Tibial artery (tissue), 4 donors: Measurements from ENCODE around the gene ADSS1.
"Not testable (repeated sequence)": the region's sequence is repeated elsewhere in the genome, so short reads cannot be mapped to it uniquely, and the experiment has no call there.

ENCODE experiments used
- DNase-seq, 2 donors: peaks; one replicate each; pipeline ENCODE4 v3.0.0-alpha.2; 2019
- H3K27ac ChIP-seq, 2 donors: fragments of 200-600 bp; sonication (generic) in 1 of 2; 1 replicate in 1 of 2; 2 replicates in 1 of 2; pipeline ENCODE4 v1.5.1; 2018 to 2019; ENCODE audit warnings: mild to moderate bottlenecking in 1 of 2
- H3K27me3 ChIP-seq, 2 donors: fragments of 200-600 bp; sonication (generic) in 1 of 2; one replicate each; pipeline versions ENCODE4 v1.5.1 to v1.6.0; 2016 to 2019
- H3K36me3 ChIP-seq, 3 donors: fragments of 200-600 bp; sonication (generic) in 2 of 3; one replicate each; pipeline ENCODE4 v1.5.1; 2016 to 2019; ENCODE audit warnings: mild to moderate bottlenecking in 2 of 3
- H3K4me1 ChIP-seq, 4 donors: fragments of 200-600 bp; sonication (generic) in 2 of 4; 1 replicate in 3 of 4; 2 replicates in 1 of 4; pipeline ENCODE4 v1.5.1; 2016 to 2019
- H3K4me3 ChIP-seq, 2 donors: fragments of 200-600 bp; sonication (generic) in 1 of 2; 1 replicate in 1 of 2; 2 replicates in 1 of 2; pipeline ENCODE4 v1.5.1; 2018 to 2019; ENCODE audit warnings: mild to moderate bottlenecking in 2 of 2
- H3K9me3 ChIP-seq, 3 donors: fragments of 200-600 bp; sonication (generic) in 1 of 3; one replicate each; pipeline ENCODE4 v1.5.1; 2016 to 2019
- CTCF ChIP-seq, 2 experiments: fragments of 200-600 bp in 1 of 2; fragments of 450-650 bp in 1 of 2; IDR thresholded peaks; one replicate each; pipeline ENCODE4 v1.5.1; 2017 to 2019; ENCODE audit warnings: antibody characterized with exemption in 2 of 2, mild to moderate bottlenecking in 1 of 2, moderate library complexity in 1 of 2
- intact Hi-C: fragments of 100-400 bp; cut with DNase I; formaldehyde crosslinking; loops from one replicate; pipeline ENCODE4 v1.15.0; 2023; ENCODE audit warnings: low total_unique reads

The ADSS1 gene

GRCh38 chr14:104747876-104748275 lies 23.8 kb downstream of the ADSS1 start:
- H3K27me3 ChIP-seq: no peaks in the 10 kb centered on the region
- H3K4me1 ChIP-seq: peaks cover 6 to 77% (median 44%) of the 10 kb centered on the region in 4 donors
- H3K36me3 ChIP-seq: peaks cover 24 to 26% (median 25%) of the 10 kb centered on the region in 3 donors
- H3K9me3 ChIP-seq: no peaks in the 10 kb centered on the region
- intact Hi-C loops: no loop called here
- DNase-seq: no peak
- TF ChIP-seq CTCF (IDR thresholded peaks at IDR 0.05): no peak
- H3K27ac ChIP-seq: peak overlapping the region; percentile 97 to 98
- no peak overlapping the region for H3K4me3 ChIP-seq

- H3K4me1 ChIP-seq: peaks cover 6 to 83% (median 49%) of the 10 kb centered on the region in 4 donors
- no peak for TF ChIP-seq CTCF (IDR thresholded peaks at IDR 0.05)
- H3K36me3 ChIP-seq: peaks cover 11 to 13% (median 12%) of the 10 kb centered on the region in 3 donors
- H3K27ac ChIP-seq: peak overlapping the region; percentile 97 to 98
- intact Hi-C loops: no loop called here
- H3K4me3 ChIP-seq: peak overlapping the region in 1 of 2 donors; percentile 12
- H3K9me3 ChIP-seq: no peaks in the 10 kb centered on the region
- DNase-seq: peak; percentile 61 to 89
- H3K27me3 ChIP-seq: no peaks in the 10 kb centered on the region
These were observed 25.2 kb downstream of the ADSS1 start for GRCh38 chr14:104749111-104749649.

GRCh38 chr14:104750056-104750752 lies 26.2 kb downstream of the ADSS1 start:
- no peak for DNase-seq
- H3K4me1 ChIP-seq: peaks cover 6 to 88% (median 58%) of the 10 kb centered on the region in 4 donors
- H3K36me3 ChIP-seq: peaks cover 3 to 8% (median 5%) of the 10 kb centered on the region in 3 donors
- peak overlapping the region in 1 of 2 donors; percentile 12 for H3K4me3 ChIP-seq
- no peak for TF ChIP-seq CTCF (IDR thresholded peaks at IDR 0.05)
- intact Hi-C loops: loop anchor here (10.0 kb wide), 1 partner anchor 725 kb away; the partner anchor contains the start of gene CRIP2
- H3K27me3 ChIP-seq: no peaks in the 10 kb centered on the region
- H3K27ac ChIP-seq: peak overlapping the region; percentile 97 to 98
- no peaks in the 10 kb centered on the region for H3K9me3 ChIP-seq

GRCh38 chr14:104750753-104751057 lies 26.7 kb downstream of the ADSS1 start:
- Histone ChIP-seq H3K36me3 (peaks cover 3 to 11% (median 4%) of the 10 kb centered on the region in 3 donors), H3K4me1 (peaks cover 6 to 88% (median 58%) of the 10 kb centered on the region in 4 donors), H3K27ac (peak overlapping the region; percentile 97 to 98)
- H3K27me3 ChIP-seq, H3K4me3 ChIP-seq, DNase-seq, H3K9me3 ChIP-seq: not testable (repeated sequence)
- intact Hi-C loops: loop anchor here (10.0 kb wide), 1 partner anchor 724 kb away; the partner anchor contains the start of gene CRIP2

- Histone ChIP-seq H3K27ac (peak overlapping the region; percentile 97 to 98), H3K36me3 (peaks cover 12 to 21% (median 15%) of the 10 kb centered on the region in 3 donors), H3K27me3 (no peaks in the 10 kb centered on the region), H3K4me3 (peak overlapping the region; percentile 80 to 89), H3K4me1 (peaks cover 0 to 80% (median 49%) of the 10 kb centered on the region in 4 donors), H3K9me3 (no peaks in the 10 kb centered on the region)
- no peak for DNase-seq
- no peak for TF ChIP-seq CTCF (IDR thresholded peaks at IDR 0.05)
- intact Hi-C loops: loop anchor here (2.0 to 10.0 kb wide), 2 partner anchors 73 to 723 kb away; partner anchors contain the start of gene CRIP2
These were observed 27.8 kb downstream of the ADSS1 start for GRCh38 chr14:104751539-104752422.
